SK-MEL-5 (cell line): ENCODE measurements around the gene PDPN. TPM values are rescaled to one million over a fixed set of nuclear protein-coding genes. Genes with fewer than 3 reads are reported as not detected.

Experiments
- DNase-seq: peaks from one replicate; pipeline ENCODE4 v3.0.0-alpha.2; 2016; ENCODE audit warnings: low read depth, low spot score
- in situ Hi-C: cut with HindIII; loops from 2 replicates; pipeline ENCODE4 v1.10.0; 2016; ENCODE audit warnings: low sequenced_read_pairs, high pct_unique_total_duplicates, low pct_unique_long_range_greater_than_20kb
- small RNA-seq, 2 experiments: library from RNA; depleted of rRNA; stranded (forward); fragments of <200 nt; gene quantifications; one replicate each; pipeline ENCODE3, GENCODE V24; 2014
- total RNA-seq: library from RNA; depleted of rRNA; stranded (reverse); fragments of >200 nt; shearing (Covaris generic); gene quantifications from 2 replicates; pipeline ENCODE4 v1.2.3, GENCODE V29; 2014; rRNA removed

The PDPN gene
- total RNA-seq, 1 experiment from 2014 or later = not detected

- DNase-seq = no peak
- in situ Hi-C loops = no loop called here
Observed at GRCh38 chr1:13646521-13646920, 62.9 kb downstream of the PDPN start.

GRCh38 chr1:13651279-13651678 lies 67.6 kb downstream of the PDPN start:
- in situ Hi-C loops = no loop called here

GRCh38 chr1:13652238-13652637 lies 68.6 kb downstream of the PDPN start:
- in situ Hi-C loops = no loop called here

More at GRCh38 chr1:13651279-13651678, 67.6 kb downstream of the PDPN start:
- no peak for DNase-seq

GRCh38 chr1:13661539-13661938 lies 77.9 kb downstream of the PDPN start:
- no peak for DNase-seq
- in situ Hi-C loops = no loop called here

More at GRCh38 chr1:13652238-13652637, 68.6 kb downstream of the PDPN start:
- no peak for DNase-seq

- in situ Hi-C loops = no loop called here
- no peak for DNase-seq
Observed at GRCh38 chr1:13662493-13662892, 78.9 kb downstream of the PDPN start.

GRCh38 chr1:13663969-13664368 lies 80.3 kb downstream of the PDPN start:
- in situ Hi-C loops = no loop called here
- DNase-seq = no peak

- DNase-seq = no peak
- in situ Hi-C loops = no loop called here
Observed at GRCh38 chr1:13664451-13664850, 80.8 kb downstream of the PDPN start.

GRCh38 chr1:13666317-13666716 lies 82.7 kb downstream of the PDPN start:
- DNase-seq = no peak
- in situ Hi-C loops = no loop called here

Small RNA genes lying within 50 kb of the gene (small RNA-seq; reads per million reads assigned to genes)
- 0 reads per million in 2 experiments for gene RNA5SP41

Other genes with a start within 250 kb of the PDPN start
- gene PRAMEF14, start 236.7 kb upstream of the PDPN start, total RNA-seq = not detected in 2 replicates
- gene PRAMEF19, start 211.9 kb upstream of the PDPN start, total RNA-seq = not detected in 2 replicates
- not detected in 2 replicates for gene PRAMEF17, start 194.2 kb upstream of the PDPN start, total RNA-seq
- gene PRAMEF20, start 173.4 kb upstream of the PDPN start, total RNA-seq = not detected in 2 replicates
- not detected in 2 replicates for gene LRRC38, start 69.8 kb upstream of the PDPN start, total RNA-seq
- 4.5 and 8.3 TPM in 2 replicates for gene PRDM2, start 116.4 kb downstream of the PDPN start, total RNA-seq